NCI-H748 (cell line): Measurements from ENCODE around the gene UNC13B.

Source experiments
- DNase-seq: peaks from one replicate; lab custom pipeline; 2025; ENCODE audit not compliant: unreplicated experiment; lab: John Stamatoyannopoulos, UW

Gene UNC13B

GRCh38 chr9:35272989-35273388, 111.2 kb downstream of the UNC13B start:
- no peak for DNase-seq

- no peak for DNase-seq
These were observed 111.8 kb downstream of the UNC13B start for GRCh38 chr9:35273591-35273990.

GRCh38 chr9:35274993-35275392, 113.2 kb downstream of the UNC13B start:
- DNase-seq, result no peak

- DNase-seq, result no peak
These were observed 115.3 kb downstream of the UNC13B start for GRCh38 chr9:35277171-35277520.

- no peak for DNase-seq
These were observed 116.0 kb downstream of the UNC13B start for GRCh38 chr9:35277628-35278359.

- DNase-seq, result no peak
These were observed 118.1 kb downstream of the UNC13B start for GRCh38 chr9:35279946-35280345.

- DNase-seq, result no peak
These were observed 118.6 kb downstream of the UNC13B start for GRCh38 chr9:35280399-35280798.

GRCh38 chr9:35285731-35286130, 123.9 kb downstream of the UNC13B start:
- no peak for DNase-seq

- DNase-seq, result no peak
These were observed 124.6 kb downstream of the UNC13B start for GRCh38 chr9:35286381-35286780.

GRCh38 chr9:35287987-35288632, 126.3 kb downstream of the UNC13B start:
- DNase-seq, result no peak

- no peak for DNase-seq
These were observed 127.0 kb downstream of the UNC13B start for GRCh38 chr9:35288778-35289177.

GRCh38 chr9:35293376-35293964, 131.7 kb downstream of the UNC13B start:
- no peak for DNase-seq

- DNase-seq, result no peak
These were observed 132.3 kb downstream of the UNC13B start for GRCh38 chr9:35294066-35294465.

GRCh38 chr9:35294556-35294955, 132.7 kb downstream of the UNC13B start:
- DNase-seq, result no peak

- DNase-seq, result no peak
These were observed 133.7 kb downstream of the UNC13B start for GRCh38 chr9:35295369-35296036.

- no peak for DNase-seq
These were observed 141.8 kb downstream of the UNC13B start for GRCh38 chr9:35303567-35303966.

GRCh38 chr9:35306283-35306682, 144.5 kb downstream of the UNC13B start:
- DNase-seq, result no peak

- DNase-seq, result no peak
These were observed 146.5 kb downstream of the UNC13B start for GRCh38 chr9:35308316-35308715.

GRCh38 chr9:35311891-35312639, 150.3 kb downstream of the UNC13B start:
- DNase-seq, result peak; percentile 19

GRCh38 chr9:35313460-35313859, 151.7 kb downstream of the UNC13B start:
- no peak for DNase-seq

GRCh38 chr9:35313916-35314315, 152.1 kb downstream of the UNC13B start:
- DNase-seq, result no peak
